ENCODE results near the gene DLG2.

The DLG2 gene

DNA sequence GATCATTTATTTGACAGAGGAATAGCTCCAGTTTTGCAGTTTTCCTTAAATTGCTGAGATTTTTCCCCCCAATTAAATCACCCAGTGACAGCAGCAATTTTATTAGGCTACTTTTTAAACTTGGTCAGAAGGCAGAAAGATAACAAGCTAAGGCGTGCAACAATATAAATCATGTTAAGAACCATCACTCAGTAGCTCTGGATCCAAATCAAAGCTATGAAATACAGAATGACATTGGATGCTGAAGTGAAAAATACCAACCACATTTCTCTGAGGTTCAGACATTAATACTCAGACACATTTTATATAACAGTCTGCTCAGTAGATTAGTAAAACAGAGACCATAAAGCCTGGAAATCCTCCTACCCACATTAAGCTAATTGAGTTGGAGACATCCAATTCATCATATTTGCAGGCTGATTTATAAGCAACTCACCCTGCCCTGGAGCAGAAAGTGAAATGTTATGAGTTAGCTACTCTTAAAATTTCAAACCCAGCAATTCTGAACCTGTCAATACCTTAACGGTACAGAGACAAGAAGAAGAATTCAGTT is 1108.4 kb downstream of the DLG2 start:
- Histone ChIP-seq H3K36me3 (ENCODE audit: control insufficient read depth, low read length) (no peaks in the 10 kb centered on the region), H3K4me2 (ENCODE audit: low read length) (no peak overlapping the region), H3K9me2 (replicated peaks; ENCODE audit: control insufficient read depth, low read length) (no peaks in the 10 kb centered on the region), H3K4me3 (ENCODE audit: low read length) (no peak overlapping the region), H3F3A (ENCODE audit: control insufficient read depth, insufficient read depth) (no peaks in the 10 kb centered on the region), H3K9me3 (ENCODE audit: control insufficient read depth, insufficient read depth, low read length) (no peaks in the 10 kb centered on the region), H3K4me1 (ENCODE audit: control insufficient read depth, low read length) (no peaks in the 10 kb centered on the region), H3K27me3 (ENCODE audit: control insufficient read depth, low read length) (peaks cover 5% of the 10 kb centered on the region; the same call in 1 of the 2 replicates), H3K79me2 (ENCODE audit: control insufficient read depth, low read length) (no peaks in the 10 kb centered on the region), H3K27ac (ENCODE audit: low read depth, low read length) (no peak overlapping the region), H4K20me1 (ENCODE audit: control insufficient read depth, insufficient read depth, low read depth, low read length) (no peaks in the 10 kb centered on the region)
- TF ChIP-seq, protein P1, sequence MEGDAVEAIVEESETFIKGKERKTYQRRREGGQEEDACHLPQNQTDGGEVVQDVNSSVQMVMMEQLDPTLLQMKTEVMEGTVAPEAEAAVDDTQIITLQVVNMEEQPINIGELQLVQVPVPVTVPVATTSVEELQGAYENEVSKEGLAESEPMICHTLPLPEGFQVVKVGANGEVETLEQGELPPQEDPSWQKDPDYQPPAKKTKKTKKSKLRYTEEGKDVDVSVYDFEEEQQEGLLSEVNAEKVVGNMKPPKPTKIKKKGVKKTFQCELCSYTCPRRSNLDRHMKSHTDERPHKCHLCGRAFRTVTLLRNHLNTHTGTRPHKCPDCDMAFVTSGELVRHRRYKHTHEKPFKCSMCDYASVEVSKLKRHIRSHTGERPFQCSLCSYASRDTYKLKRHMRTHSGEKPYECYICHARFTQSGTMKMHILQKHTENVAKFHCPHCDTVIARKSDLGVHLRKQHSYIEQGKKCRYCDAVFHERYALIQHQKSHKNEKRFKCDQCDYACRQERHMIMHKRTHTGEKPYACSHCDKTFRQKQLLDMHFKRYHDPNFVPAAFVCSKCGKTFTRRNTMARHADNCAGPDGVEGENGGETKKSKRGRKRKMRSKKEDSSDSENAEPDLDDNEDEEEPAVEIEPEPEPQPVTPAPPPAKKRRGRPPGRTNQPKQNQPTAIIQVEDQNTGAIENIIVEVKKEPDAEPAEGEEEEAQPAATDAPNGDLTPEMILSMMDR (IDR thresholded peaks at IDR 0.05; ENCODE audit: low read depth, low read length, poor library complexity, severe bottlenecking), result no peak
- no peak for TF ChIP-seq EZH2phosphoT487 (IDR thresholded peaks at IDR 0.05; ENCODE audit: borderline replicate concordance, low read length)

DNA sequence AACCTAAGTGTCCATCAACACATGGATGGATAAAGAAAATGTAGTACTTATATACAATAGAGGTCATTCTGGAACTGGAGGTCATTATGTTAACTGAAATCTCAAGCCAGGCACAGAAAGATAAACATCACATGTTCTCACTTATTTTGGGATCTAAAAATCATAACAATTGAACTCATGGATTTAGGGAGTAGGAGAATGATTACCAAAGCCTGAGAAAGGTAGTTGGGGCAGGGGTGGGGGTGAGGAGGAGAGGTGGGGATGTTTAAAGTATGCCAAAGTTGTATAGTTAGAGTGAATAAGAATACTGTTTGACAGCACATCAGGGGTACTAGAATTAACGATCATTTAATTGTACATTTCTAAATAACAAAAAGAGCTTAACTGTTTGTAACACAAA is 1112.7 kb downstream of the DLG2 start:
- no peak overlapping the region for H3K27ac ChIP-seq (ENCODE audit: low read depth, low read length)
- no peak overlapping the region for H3K4me3 ChIP-seq (ENCODE audit: low read length)
- no peaks in the 10 kb centered on the region for H3K79me2 ChIP-seq (ENCODE audit: control insufficient read depth, low read length)
- no peak for TF ChIP-seq EZH2phosphoT487 (IDR thresholded peaks at IDR 0.05; ENCODE audit: borderline replicate concordance, low read length)
- TF ChIP-seq, protein P1 (IDR thresholded peaks at IDR 0.05; ENCODE audit: low read depth, low read length, poor library complexity, severe bottlenecking), result no peak
- H3K4me2 ChIP-seq (ENCODE audit: low read length), result no peak overlapping the region
- no peaks in the 10 kb centered on the region for H3F3A ChIP-seq (ENCODE audit: control insufficient read depth, insufficient read depth)
- peaks cover 11% of the 10 kb centered on the region for H3K27me3 ChIP-seq (ENCODE audit: control insufficient read depth, low read length)
- no peaks in the 10 kb centered on the region for H4K20me1 ChIP-seq (ENCODE audit: control insufficient read depth, insufficient read depth, low read depth, low read length)
- H3K9me2 ChIP-seq (replicated peaks; ENCODE audit: control insufficient read depth, low read length), result no peaks in the 10 kb centered on the region
- H3K9me3 ChIP-seq (ENCODE audit: control insufficient read depth, insufficient read depth, low read length), result no peaks in the 10 kb centered on the region
- H3K4me1 ChIP-seq (ENCODE audit: control insufficient read depth, low read length), result no peaks in the 10 kb centered on the region
- no peaks in the 10 kb centered on the region for H3K36me3 ChIP-seq (ENCODE audit: control insufficient read depth, low read length)

DNA sequence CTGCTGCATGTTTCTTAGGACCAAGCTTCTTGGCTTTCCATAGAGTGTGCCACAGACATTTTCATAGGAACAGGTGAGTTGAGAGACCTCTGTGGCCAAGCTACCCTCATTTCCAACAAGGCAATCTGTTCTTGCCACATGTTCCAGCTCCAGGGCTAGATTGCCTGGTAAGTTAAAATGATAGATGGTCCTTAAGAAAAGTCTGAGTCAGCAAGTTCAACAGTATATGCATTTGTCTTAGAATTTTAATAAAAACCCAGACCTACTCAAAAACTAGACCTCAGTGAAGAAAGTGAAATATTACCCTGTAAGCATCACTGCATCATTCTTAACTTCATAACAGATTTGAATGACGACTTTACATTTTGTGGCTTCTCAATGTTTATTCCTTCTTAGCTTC is 1123.6 kb downstream of the DLG2 start:
- H3K4me3 ChIP-seq (ENCODE audit: low read length), result no peak overlapping the region
- no peaks in the 10 kb centered on the region for H4K20me1 ChIP-seq (ENCODE audit: control insufficient read depth, insufficient read depth, low read depth, low read length)
- H3K4me2 ChIP-seq (ENCODE audit: low read length), result no peak overlapping the region
- no peaks in the 10 kb centered on the region for H3K9me2 ChIP-seq (replicated peaks; ENCODE audit: control insufficient read depth, low read length)
- no peaks in the 10 kb centered on the region for H3K4me1 ChIP-seq (ENCODE audit: control insufficient read depth, low read length)
- H3K27me3 ChIP-seq (ENCODE audit: control insufficient read depth, low read length), result no peaks in the 10 kb centered on the region
- H3F3A ChIP-seq (ENCODE audit: control insufficient read depth, insufficient read depth), result no peaks in the 10 kb centered on the region
- H3K79me2 ChIP-seq (ENCODE audit: control insufficient read depth, low read length), result no peaks in the 10 kb centered on the region
- H3K36me3 ChIP-seq (ENCODE audit: control insufficient read depth, low read length), result no peaks in the 10 kb centered on the region
- H3K27ac ChIP-seq (ENCODE audit: low read depth, low read length), result no peak overlapping the region
- no peaks in the 10 kb centered on the region for H3K9me3 ChIP-seq (ENCODE audit: control insufficient read depth, insufficient read depth, low read length)
- no peak for TF ChIP-seq EZH2phosphoT487 (IDR thresholded peaks at IDR 0.05; ENCODE audit: borderline replicate concordance, low read length)
- TF ChIP-seq, protein P1 (IDR thresholded peaks at IDR 0.05; ENCODE audit: low read depth, low read length, poor library complexity, severe bottlenecking), result no peak

Measured in DOHH2 (cell line).